ENCODE data around the gene WNT9A.
"Not testable (repeated sequence)": the region's sequence is repeated elsewhere in the genome, so short reads cannot be mapped to it uniquely, and the experiment has no call there.

Gene WNT9A

GRCh38 chr1:227883641-227884301, 64.0 kb downstream of the WNT9A start:
- no peak for DNase-seq

DNA sequence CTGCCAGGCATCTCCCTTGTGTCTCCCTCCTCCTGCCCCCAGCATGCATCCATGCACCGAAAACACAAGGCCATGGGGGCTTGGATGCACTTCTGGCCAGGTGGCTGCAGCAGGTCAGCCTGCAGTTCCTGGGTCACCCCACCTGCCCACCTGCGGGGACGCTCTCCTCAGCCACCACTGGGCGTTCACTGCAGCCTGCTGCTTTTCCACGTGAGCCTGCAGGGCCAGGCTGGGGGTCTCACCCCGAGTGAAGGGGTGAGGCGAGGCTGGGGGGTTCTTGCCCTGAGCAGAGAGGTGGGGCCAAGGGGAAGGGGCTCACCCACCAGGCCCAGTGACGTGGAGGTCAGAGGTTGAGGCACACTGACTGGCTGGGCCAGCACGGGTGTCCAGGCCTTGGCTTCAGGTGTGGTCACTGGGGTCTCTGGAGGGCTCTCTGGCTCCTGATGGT, 64.6 kb downstream of the WNT9A start:
- DNase-seq, result no peak

DNA sequence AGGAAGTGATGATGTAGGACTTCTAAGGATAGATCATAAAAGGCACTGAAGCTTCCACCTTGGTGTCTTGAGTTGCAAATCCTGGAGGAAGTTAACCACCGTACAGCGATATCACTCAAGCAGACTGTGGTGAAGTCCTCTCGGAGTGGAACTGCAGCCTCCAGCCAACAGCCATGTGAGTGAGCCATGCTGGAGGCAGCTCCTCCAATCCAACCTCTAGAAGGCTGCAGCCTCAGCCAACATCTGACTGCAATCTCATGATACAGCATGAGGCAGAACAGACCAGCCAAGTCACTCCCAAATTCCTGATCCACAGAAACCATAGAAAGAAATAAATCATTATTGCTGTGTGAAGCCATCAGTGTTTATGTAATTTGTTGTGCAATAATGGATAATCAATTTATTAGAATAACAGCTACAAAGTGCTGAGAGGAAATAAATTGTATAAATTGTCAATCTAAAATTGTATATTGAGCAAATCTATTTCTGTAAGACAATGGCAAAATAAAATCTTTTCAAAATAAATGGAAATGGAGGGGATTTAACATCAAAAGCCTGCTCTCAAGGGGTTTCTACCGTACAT, 67.3 kb downstream of the WNT9A start:
- no peak for DNase-seq

DNA sequence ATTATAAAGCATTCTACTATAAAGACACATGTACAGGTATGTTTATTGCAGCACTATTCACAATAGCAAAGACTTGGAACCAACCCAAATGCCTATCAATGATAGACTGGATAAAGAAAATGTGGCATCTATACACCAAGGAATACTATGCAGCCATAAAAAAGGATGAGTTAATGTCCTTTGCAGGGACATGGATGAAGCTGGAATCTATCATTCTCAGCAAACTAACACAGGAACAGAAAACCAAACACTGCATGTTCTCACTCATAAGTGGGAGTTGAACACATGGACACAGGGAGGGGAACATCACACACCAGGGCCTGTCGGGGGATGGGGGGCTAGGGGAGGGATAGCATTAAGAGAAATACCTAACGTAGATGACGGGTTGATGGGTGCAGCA, 69.9 kb downstream of the WNT9A start:
- DNase-seq, result not testable (repeated sequence)

DNA sequence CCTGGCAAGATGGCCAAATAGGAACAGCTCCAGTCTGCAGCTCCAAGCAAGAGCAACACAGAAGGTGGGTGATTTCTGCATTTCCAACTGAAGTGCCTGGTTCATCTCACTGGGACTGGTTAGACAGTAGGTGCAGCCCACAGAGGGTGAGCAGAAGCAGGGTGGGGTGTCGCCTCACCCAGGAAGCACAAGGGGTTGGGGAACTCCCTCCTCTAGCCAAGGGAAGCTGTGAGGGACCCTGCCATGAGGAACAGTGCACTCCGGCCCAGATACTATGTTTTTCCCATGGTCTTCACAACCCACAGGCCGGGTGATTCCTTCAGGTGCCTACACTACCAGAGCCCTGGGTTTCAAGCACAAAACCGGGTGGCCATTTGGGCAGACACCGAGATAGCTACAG, 75.8 kb downstream of the WNT9A start:
- not testable (repeated sequence) for DNase-seq

DNA sequence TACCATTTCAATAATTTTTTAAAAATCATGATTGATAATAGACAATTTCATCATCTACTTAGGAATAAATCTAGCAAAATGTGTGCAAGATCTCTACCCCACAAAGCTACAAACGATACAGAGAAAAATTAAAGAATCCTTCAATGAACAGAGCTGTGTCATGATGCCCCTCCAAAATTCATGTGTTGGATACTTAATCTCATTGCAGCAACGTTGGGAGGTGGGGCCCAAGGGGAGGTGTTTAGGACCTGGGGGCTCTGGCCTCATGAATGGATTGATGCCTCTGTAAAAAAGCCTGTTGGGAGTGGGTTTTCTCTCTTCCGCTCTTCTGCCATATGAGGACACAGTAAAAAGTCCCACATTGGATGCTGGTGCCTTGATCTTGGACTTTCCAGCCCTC, 77.4 kb downstream of the WNT9A start:
- no peak for DNase-seq

DNA sequence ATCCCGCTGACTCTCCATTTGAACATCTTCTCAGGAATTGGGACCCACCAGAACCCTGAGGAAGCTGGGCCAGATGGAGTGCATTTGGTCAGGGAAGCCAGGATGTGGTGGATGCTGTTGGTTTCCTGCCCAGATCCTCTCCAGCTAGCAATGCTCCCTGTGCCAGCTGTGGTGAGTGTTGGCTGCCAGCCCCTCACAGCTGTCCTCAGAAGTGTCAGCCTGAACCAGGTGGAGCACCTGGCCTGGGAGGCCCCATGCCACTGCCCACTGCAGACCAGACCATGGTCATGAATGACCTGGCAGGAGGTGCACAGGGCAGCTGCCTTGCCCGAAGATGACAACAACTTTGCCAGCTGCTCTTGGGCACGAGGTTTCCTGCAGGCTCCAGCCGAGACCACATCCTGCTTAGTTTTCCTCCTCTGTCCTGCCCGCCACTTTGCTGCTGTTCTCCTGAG, 77.9 kb downstream of the WNT9A start:
- no peak for DNase-seq

- no peak for DNase-seq
Observed at GRCh38 chr1:227869279-227869842, 78.4 kb downstream of the WNT9A start.

All from COR-L47 (cell line).